Measurements from ENCODE around the gene PDE7B. TPM values are rescaled to one million over a fixed set of nuclear protein-coding genes. Genes with fewer than 3 reads are reported as not detected.

The PDE7B gene
- total RNA-seq, 1 donor from 2014 or later: 0.84 TPM

DNA sequence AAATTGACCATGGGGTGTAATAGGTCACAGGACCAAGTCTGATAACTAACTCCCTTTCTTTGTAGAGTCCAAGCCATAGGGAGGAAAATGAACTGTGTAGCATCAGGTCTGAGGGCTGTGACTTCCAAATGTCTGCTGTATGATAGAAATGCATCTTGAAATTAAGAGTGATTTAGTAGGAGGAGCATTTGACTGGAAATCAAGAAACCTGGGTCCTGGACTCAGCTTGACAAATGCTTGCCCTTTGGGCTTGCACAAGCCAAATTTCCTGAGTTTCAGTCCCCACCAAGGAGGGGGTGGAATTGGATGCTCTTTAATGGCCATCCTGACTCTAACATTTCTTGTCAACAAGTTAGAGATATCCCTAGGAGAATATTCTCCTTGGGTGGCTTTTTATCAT, 187.0 kb downstream of the PDE7B start:
- no peak for DNase-seq (ENCODE audit: low read depth)
- Histone ChIP-seq H3K4me3 (ENCODE audit: low read depth, low read length) (no peak overlapping the region), H3K36me3 (ENCODE audit: control insufficient read depth, insufficient read depth, low read length) (no peaks in the 10 kb centered on the region), H3K27me3 (ENCODE audit: control insufficient read depth, insufficient read depth, low read length) (no peaks in the 10 kb centered on the region)
- TF ChIP-seq, protein P1, sequence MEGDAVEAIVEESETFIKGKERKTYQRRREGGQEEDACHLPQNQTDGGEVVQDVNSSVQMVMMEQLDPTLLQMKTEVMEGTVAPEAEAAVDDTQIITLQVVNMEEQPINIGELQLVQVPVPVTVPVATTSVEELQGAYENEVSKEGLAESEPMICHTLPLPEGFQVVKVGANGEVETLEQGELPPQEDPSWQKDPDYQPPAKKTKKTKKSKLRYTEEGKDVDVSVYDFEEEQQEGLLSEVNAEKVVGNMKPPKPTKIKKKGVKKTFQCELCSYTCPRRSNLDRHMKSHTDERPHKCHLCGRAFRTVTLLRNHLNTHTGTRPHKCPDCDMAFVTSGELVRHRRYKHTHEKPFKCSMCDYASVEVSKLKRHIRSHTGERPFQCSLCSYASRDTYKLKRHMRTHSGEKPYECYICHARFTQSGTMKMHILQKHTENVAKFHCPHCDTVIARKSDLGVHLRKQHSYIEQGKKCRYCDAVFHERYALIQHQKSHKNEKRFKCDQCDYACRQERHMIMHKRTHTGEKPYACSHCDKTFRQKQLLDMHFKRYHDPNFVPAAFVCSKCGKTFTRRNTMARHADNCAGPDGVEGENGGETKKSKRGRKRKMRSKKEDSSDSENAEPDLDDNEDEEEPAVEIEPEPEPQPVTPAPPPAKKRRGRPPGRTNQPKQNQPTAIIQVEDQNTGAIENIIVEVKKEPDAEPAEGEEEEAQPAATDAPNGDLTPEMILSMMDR (IDR thresholded peaks at IDR 0.05; ENCODE audit: insufficient read depth, low read length, poor library complexity, severe bottlenecking): no peak

DNA sequence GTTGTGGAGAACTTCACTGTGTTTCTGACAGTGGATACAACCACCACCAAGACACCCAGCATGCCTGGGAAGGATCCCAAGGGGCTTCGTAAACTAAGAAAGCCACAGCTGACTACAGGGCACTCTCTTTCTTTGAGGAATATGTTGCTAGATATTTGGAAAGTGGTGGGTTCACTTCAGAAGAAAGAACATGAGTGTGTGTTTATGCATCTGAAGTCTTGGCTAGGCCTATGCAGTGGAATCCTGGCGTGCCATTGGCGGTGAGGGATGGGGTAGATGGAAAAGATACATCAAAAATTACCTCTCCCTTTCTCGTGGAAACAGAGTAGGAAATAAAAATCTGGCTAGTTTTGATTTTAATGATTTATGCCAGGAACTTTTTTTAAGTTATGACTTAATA, 187.7 kb downstream of the PDE7B start:
- Histone ChIP-seq H3K36me3 (ENCODE audit: control insufficient read depth, insufficient read depth, low read length) (no peaks in the 10 kb centered on the region), H3K27me3 (ENCODE audit: control insufficient read depth, insufficient read depth, low read length) (no peaks in the 10 kb centered on the region), H3K4me3 (ENCODE audit: low read depth, low read length) (no peak overlapping the region)
- DNase-seq (ENCODE audit: low read depth): no peak
- TF ChIP-seq, protein P1 (IDR thresholded peaks at IDR 0.05; ENCODE audit: insufficient read depth, low read length, poor library complexity, severe bottlenecking): no peak

DNA sequence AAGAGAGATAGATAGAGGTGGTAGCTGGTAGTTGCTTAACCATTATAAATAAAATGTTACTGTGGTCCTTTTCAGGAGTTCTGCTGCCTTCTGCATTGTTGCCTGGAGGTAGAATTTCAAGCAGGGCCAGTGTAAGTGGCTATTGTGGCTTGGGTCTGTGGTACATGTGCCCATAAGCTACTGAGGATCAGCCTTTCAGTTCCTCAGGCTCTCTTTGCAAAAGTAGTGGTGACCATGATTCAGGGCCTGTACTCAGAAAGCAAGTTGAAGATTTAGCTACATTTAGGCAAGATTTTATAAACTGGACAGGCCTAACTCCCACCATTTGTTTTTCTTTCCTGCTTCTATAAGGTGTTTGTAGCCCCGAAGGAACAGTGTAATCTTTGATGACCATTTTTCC, 199.0 kb downstream of the PDE7B start:
- Histone ChIP-seq H3K4me3 (ENCODE audit: low read depth, low read length) (no peak overlapping the region), H3K27me3 (ENCODE audit: control insufficient read depth, insufficient read depth, low read length) (no peaks in the 10 kb centered on the region), H3K36me3 (ENCODE audit: control insufficient read depth, insufficient read depth, low read length) (no peaks in the 10 kb centered on the region)
- DNase-seq (ENCODE audit: low read depth): no peak
- TF ChIP-seq, protein P1 (IDR thresholded peaks at IDR 0.05; ENCODE audit: insufficient read depth, low read length, poor library complexity, severe bottlenecking): no peak

DNA sequence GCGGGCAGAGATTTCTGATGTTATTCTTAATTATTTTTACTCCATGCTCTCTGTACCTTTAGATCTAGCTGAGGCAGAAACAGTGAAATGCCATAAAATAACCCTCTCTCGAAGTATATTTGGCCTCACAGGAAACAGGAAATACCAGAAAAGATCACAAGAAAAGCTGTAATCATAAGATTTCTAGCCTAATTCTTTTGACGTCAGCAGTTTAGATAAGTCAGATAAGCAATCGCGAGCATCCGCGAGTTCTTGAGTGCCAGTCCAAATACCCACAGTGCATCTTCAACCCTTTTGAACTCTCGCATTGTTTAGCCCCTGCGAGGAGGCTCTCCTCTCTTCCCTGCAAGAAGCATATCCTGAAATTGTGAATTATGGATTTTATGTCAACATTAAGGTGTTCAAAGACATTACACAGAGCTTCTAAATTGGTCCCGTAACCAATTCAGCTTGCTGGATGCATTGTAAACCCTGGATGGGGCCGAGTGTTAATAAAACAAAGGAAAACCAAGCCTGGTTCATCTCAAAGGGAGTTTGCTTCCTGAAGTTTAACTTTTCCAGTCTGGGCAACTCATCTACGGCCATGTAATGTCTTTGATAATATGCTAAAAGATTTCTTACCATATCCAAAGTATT, 199.8 kb downstream of the PDE7B start:
- no peak for DNase-seq (ENCODE audit: low read depth)
- Histone ChIP-seq H3K27me3 (ENCODE audit: control insufficient read depth, insufficient read depth, low read length) (no peaks in the 10 kb centered on the region), H3K4me3 (ENCODE audit: low read depth, low read length) (no peak overlapping the region), H3K36me3 (ENCODE audit: control insufficient read depth, insufficient read depth, low read length) (no peaks in the 10 kb centered on the region)
- TF ChIP-seq, protein P1 (IDR thresholded peaks at IDR 0.05; ENCODE audit: insufficient read depth, low read length, poor library complexity, severe bottlenecking): no peak

DNA sequence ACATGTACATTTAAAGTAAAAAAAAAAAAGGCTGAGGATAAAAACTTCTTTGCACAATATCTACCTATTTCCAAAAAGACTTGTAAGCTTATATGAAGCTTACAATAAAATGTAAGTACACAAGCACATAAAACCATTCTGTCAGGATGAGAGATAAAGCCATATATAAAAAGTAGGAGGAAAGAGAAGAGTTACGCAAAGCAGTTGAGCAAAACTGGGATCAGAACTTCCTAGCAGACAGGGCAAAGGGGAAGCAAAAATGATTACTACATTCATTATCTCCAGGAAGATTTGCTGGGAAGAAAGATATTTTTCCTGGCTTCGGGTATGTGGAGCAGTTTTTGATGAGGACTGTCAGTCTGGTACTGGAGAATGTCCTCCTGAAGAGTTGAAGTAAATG, 200.5 kb downstream of the PDE7B start:
- no peaks in the 10 kb centered on the region for H3K27me3 ChIP-seq (ENCODE audit: control insufficient read depth, insufficient read depth, low read length)
- no peak overlapping the region for H3K4me3 ChIP-seq (ENCODE audit: low read depth, low read length)
- DNase-seq (ENCODE audit: low read depth): no peak
- TF ChIP-seq, protein P1 (IDR thresholded peaks at IDR 0.05; ENCODE audit: insufficient read depth, low read length, poor library complexity, severe bottlenecking): no peak
- no peaks in the 10 kb centered on the region for H3K36me3 ChIP-seq (ENCODE audit: control insufficient read depth, insufficient read depth, low read length)

DNA sequence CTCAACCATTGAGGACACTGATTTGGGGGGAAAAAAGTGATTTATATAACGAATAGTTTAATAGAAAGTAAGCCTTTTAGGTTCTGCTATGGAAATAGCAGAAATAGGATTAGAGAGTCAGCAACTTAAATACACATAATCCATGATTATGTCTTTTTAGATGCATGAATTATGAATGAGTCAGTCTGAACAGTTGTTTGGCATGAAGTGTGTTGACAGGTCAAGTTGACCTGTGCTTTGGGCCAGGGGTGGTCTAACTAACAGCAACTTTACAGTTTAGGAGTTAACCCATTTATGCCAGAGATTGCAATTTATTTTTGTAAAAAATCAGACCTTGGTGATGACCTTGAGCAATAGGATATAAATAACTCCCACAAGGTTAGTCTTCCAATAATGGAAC, 207.4 kb downstream of the PDE7B start:
- H3K4me3 ChIP-seq (ENCODE audit: low read depth, low read length): no peak overlapping the region
- no peaks in the 10 kb centered on the region for H3K27me3 ChIP-seq (ENCODE audit: control insufficient read depth, insufficient read depth, low read length)
- TF ChIP-seq, protein P1 (IDR thresholded peaks at IDR 0.05; ENCODE audit: insufficient read depth, low read length, poor library complexity, severe bottlenecking): no peak
- no peaks in the 10 kb centered on the region for H3K36me3 ChIP-seq (ENCODE audit: control insufficient read depth, insufficient read depth, low read length)
- DNase-seq (ENCODE audit: low read depth): no peak

Data from kidney epithelial cell (primary cell).